HG02588 (cell line): ENCODE results near the gene LPAR1.
"Not testable (repeated sequence)": the region's sequence is repeated elsewhere in the genome, so short reads cannot be mapped to it uniquely, and the experiment has no call there.

ENCODE experiments used
- ATAC-seq: cut with Tn5 transposase; IDR thresholded peaks from one replicate; pipeline ENCODE4 v1.9.1; 2021; ENCODE audit warnings: mild to moderate bottlenecking, moderate library complexity; ENCODE audit not compliant: unreplicated experiment

Gene LPAR1

DNA sequence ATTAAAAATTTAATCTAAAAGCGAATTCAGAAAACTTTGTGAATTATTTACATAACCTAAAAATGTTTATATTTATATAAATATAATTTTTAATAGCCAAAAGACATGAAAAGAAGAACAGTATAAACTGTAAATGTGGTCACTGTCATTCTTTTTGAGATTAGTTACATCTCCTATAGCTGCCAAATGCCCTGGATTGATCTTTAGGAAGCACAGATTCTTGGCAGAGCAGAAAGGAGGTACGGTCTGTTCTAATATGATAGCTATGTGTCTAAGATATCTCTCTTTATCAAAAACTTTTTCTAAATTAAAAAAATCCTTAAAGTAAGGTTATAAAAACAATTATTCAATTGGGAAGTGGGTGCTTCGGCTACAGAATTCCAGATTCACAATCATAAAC is 151.0 kb downstream of the LPAR1 start:
- ATAC-seq: no peak

DNA sequence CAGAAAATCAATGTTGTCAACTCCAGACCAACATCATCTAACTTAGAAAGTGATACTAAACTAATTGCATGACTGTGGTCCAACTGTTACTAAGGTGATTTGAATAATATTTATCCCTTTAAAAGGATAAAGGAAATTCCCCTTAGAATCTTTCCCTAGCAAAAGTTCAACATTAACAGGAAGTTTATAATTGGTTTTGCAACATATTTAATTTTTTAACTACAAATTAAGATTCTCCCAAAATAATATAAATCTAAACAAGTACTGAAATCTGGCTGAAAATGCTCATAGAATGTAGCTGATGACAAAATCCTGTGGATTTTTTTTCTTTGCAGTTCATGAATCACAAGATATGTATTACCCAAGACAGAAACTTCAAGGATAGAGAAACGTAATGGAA is 151.4 kb downstream of the LPAR1 start:
- ATAC-seq: no peak

- ATAC-seq: no peak
These were observed 158.1 kb downstream of the LPAR1 start for GRCh38 chr9:110880189-110880588.

DNA sequence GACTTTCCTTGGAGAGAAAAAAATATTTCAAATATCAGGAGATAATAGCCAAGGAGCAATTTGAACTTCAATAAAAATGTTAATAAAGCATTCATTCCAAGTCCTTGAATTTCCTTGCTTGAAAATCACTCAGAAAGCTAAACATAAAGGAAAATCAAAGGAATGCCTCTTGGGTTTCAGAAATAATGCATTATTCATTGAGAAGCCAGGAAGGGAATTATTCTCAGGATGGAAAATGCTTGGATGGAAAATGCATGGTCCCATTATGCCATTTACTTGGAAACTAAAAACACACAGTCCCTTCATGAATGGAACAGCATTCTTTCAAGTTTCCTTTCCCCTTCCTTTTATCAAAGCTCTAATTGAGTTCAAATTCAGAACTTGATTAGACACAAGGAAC is 160.9 kb downstream of the LPAR1 start:
- no peak for ATAC-seq

- ATAC-seq: no peak
These were observed 161.3 kb downstream of the LPAR1 start for GRCh38 chr9:110876929-110877328.

DNA sequence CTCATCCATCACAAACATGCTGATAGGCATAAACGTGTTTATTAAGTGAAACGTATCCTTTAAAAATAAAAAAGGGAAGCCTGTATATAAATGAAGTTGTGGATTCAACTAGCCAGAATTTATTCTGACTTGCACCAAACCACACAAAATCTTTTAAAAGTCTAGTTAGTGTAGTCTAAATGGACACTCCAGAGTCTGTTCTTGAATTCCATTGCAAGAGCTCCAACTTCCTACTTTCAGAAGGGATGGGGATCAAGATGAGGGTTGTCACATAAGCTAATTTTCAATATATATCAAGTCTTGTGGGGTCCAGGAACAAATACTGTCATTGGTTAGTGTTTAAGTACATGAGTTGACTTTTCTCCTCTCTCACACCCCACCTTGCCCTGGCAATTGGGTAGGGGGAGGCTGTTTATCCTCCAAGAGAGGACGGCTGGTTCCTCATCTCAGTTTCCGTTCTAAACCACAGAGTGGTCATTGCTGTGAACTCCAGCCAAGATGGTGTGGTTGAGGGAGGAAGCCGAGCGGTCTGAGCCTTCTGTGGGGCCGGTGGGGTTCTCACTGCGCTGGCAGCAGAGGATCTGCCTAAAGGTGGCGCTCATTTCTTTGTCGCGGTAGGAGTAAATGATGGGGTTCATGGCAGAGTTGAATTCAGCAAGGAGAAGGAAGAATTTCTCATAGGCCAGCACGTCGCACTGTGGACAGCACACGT is 163.2 kb downstream of the LPAR1 start:
- ATAC-seq: peak; percentile 90

- no peak for ATAC-seq
These were observed 165.3 kb downstream of the LPAR1 start for GRCh38 chr9:110872920-110873319.

- ATAC-seq: no peak
These were observed 166.5 kb downstream of the LPAR1 start for GRCh38 chr9:110871736-110872135.

DNA sequence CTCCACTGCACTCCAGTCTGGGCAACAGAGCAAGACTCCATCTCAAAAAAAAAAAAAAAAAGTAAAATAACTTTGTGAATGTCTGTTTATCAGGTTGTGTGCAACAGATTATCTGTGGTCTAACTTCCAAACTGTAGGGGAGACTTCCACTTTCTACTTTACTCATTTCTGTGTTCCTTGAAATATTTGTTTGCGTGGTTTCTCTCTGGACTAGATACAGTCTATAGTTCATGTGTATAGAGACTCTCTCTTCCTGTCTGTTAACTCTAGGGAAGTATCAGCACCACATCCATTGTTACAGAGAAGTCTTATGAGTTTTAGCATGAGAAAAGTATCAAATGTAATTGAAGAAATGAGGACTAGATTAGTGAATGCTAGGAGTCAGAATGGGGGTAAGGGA is 168.3 kb downstream of the LPAR1 start:
- no peak for ATAC-seq

DNA sequence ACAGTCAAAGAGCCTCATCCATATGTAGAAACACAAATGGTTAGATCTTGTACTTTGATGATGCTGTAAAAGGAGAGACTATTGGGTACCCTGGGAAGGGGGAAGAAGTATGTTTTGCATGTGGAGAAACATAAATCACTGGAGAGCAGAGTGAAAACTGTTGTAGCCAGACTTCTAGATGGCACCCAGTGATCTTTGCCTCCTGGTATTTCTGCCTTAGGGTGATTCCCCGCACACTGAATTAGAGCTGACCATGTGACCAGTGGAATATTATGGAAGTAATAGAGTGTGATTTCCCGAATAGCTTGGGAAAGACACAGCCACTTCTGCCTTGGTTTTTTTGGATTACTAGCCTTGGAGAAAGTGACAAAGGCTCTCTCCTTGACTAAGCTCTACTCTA is 174.3 kb downstream of the LPAR1 start:
- ATAC-seq: no peak

DNA sequence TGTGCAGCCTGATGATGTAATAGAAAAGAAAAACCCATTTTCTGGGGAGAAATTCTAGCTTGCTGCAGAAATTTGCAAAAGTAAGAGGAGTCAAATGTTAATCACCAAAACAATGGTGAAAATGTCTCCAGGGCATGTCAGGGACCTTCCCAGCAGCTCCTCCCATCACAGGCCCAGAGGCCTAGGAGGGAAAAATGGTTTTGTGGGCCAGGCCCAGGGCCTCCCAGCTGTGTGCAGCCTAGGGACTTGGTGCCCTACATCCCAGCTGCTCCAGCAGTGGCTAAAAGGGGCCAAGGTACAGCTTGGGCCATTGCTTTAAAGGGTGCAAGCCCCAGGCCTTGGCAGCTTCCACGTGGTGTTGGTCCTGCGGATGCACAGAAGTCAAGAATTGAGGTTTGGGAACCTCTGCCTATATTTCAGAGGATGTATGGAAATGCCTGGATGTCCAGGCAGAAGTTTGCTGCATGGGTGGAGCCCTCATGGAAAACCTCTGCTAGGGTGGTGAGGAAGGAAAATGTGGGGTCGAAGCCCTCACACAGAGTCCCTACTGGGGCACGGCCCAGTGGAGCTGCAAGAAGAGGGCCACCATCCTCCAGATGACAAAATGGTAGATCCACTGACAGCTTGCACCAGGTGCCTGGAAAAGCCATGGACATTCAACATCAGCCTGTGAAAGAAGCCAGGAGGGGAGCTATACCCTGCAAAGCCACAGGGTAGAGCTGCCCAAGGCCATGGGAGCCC is 176.7 kb downstream of the LPAR1 start:
- not testable (repeated sequence) for ATAC-seq

DNA sequence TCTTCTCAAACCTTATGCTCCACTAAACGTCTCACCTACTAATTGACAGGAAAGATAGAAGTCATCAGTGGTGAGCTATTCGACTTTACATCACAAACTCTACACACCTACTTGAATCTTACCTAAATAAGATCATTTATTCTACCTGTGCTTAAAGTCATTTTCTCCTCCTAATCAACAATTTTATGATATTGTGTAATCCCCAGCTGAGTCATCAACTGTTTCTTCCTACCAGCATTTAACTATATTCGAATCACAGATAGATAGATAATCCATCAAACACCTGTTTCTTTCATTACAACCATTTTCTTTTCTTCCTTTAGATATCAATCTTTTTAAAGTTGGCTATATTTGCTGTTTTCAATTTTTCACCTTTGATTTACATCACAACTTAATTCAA is 181.5 kb downstream of the LPAR1 start:
- no peak for ATAC-seq

- ATAC-seq: no peak
These were observed 187.7 kb downstream of the LPAR1 start for GRCh38 chr9:110850401-110851135.

- ATAC-seq: no peak
These were observed 190.6 kb downstream of the LPAR1 start for GRCh38 chr9:110847671-110848070.

DNA sequence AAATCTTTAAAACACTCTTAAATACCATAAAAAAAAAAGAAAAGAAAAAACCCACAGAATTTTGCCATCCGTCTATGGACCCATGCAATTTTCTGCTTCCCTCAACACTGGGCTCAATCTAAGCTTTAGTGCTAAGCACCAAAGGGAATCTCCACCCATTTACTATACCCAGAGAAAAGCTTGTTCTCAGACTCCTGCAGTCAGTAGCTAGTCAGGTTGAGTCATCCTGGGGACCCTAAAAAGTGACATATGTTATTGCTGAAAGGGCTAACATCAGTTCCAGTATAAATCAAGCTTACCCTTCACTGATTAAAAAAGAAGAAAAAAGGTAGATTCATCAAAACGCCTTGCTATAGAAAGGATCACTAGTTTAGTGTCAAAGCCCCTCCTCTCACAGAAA is 192.1 kb downstream of the LPAR1 start:
- no peak for ATAC-seq

DNA sequence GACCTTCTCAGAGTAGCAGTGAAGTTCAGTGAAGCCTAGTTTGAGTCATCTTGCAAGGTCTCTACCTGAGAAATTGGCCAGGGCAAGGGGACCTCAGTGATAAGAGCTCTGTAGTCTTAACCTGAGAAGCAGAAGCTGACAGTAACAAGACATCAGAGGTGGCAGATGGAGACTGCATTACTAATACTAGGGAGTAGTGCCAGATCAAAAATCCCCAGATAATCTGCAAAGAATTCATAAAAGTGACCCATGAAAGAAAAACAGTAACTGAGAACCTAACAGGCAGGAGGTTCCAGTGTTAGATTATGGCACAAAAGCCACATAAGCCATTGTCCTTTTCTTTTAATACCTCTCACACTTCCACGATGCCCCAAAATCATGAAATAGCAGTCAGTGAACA is 194.1 kb downstream of the LPAR1 start:
- no peak for ATAC-seq

DNA sequence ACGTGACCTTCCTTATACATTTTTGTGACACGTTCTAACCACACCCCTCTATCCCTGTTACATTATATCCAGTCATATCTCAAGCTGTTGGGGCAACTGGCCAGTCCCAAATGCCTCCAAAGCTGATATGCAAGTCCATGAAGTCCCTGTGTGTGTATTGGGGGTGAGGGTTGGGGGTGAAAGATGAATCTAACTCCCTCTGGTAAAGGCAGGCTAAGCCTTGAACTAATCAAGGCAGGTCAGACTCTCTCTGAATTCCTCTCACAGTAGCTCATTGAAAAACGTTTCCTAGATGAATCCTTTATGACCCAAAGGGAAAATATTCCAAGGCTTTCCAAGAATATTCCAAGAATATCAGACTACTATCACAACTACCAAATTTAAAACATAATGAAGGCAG is 195.3 kb downstream of the LPAR1 start:
- no peak for ATAC-seq

DNA sequence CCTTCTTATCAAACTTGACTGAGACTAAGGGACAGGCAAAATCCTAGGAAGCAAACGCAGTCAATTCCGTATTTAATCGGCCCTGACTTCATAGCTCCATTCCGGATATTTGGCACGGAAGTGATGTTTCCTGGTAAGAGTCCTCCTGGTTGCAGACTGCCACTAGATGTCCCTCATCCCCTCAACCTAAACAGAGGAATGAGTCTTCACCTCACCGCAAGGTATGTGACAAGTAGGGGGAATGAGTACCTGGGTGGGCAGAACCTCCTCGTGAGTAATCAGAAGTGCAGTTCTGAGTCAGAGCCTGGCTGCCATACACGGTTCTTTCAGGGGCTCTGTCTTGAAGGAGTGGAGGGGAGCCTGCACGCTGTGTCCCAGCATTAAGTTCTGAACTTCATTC is 196.1 kb downstream of the LPAR1 start:
- no peak for ATAC-seq

GRCh38 chr9:110837401-110838005 is 200.8 kb downstream of the LPAR1 start:
- peak; percentile 84 for ATAC-seq

DNA sequence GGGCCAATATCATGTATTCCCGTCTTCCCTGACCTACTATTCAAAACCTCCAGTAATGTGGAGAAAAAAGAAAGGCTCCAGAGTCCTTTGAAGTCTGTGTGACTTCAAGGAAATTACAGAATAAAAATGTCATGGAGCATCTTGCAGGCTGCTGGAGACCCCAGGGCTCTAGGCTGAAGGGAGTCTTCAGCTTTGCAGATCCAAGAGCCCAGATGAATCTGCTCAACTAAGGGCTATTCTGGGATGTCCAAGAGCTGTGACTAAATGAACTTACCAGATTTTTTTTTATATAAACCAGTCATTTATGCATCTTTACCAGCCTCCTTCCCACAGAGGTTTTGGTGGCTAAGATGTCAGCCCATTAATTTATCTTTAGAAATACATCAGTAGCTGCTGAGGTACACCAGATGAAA is 202.4 kb downstream of the LPAR1 start:
- no peak for ATAC-seq

- ATAC-seq: no peak
These were observed 202.9 kb downstream of the LPAR1 start for GRCh38 chr9:110835404-110835803.
